Large intestine (tissue), 3 donors: ENCODE data around the gene GRID1. TPM values are rescaled to one million over a fixed set of nuclear protein-coding genes. Genes with fewer than 3 reads are reported as not detected.
"Not testable (repeated sequence)": the region's sequence is repeated elsewhere in the genome, so short reads cannot be mapped to it uniquely, and the experiment has no call there.

Experiments used
- DNase-seq, 2 donors: peaks; one replicate each; pipeline versions ENCODE4 v3.0.0 to v3.0.0-alpha.2; 2013
- H3K27ac ChIP-seq: one replicate; pipeline ENCODE4 v1.5.1; 2013; ENCODE audit warnings: low read length
- H3K27me3 ChIP-seq: 2 replicates; pipeline ENCODE4 v1.6.1; 2013; ENCODE audit warnings: low read length; ENCODE audit not compliant: control insufficient read depth, insufficient read depth
- H3K36me3 ChIP-seq: 2 replicates; pipeline ENCODE4 v1.6.1; 2013; ENCODE audit warnings: low read length; ENCODE audit not compliant: control insufficient read depth, insufficient read depth
- H3K4me1 ChIP-seq: one replicate; pipeline ENCODE4 v1.6.1; 2013; ENCODE audit warnings: low read length; ENCODE audit not compliant: control insufficient read depth, insufficient read depth
- H3K4me3 ChIP-seq: one replicate; pipeline ENCODE4 v1.5.1; 2013; ENCODE audit warnings: low read length
- H3K9me3 ChIP-seq: one replicate; pipeline ENCODE4 v1.6.1; 2013; ENCODE audit warnings: mild to moderate bottlenecking, low read depth, low read length, moderate library complexity; ENCODE audit not compliant: control insufficient read depth
- WGBS: methylation state at CpG from one replicate; pipeline ENCODE4 v1.1.5; 2013; ENCODE audit warnings: low lambda C conversion rate; ENCODE audit not compliant: insufficient coverage; 5-methylcytosine and 5-hydroxymethylcytosine counted together
- polyA plus RNA-seq: library from polyadenylated mRNA; unstranded; fragments of 120-200 nt; gene quantifications from one replicate; pipeline ENCODE4 v1.2.1, GENCODE V29; 2013

Gene GRID1
- polyA plus RNA-seq, 1 donor: 1.7 TPM

DNA sequence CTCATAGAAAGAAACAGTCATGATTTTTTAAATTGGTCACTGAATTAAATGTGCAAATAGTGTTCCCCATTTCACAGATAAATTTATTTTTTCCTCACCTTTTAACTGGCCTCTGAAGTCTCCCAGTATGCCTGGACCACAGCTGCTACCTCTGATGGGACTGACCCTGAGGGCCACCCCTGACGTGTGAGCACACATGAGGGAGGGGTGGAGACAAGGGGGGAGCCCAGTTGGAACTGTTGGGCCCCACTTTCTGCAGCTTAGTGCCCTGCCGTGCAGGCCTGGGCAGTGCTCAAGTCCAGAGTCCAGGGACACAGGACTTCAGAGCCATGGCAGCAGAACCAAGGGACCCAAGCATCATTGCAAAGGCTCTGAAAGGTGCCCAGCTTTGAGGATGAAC is 243.9 kb downstream of the GRID1 start:
- WGBS: no CpG with 5 or more reads among the region's 2 CpGs
- no peaks in the 10 kb centered on the region for H3K4me1 ChIP-seq
- peaks cover 2% of the 10 kb centered on the region for H3K27me3 ChIP-seq
- H3K4me3 ChIP-seq: no peak overlapping the region
- DNase-seq: no peak
- no peaks in the 10 kb centered on the region for H3K9me3 ChIP-seq
- H3K27ac ChIP-seq: no peak overlapping the region
- H3K36me3 ChIP-seq: no peaks in the 10 kb centered on the region

DNA sequence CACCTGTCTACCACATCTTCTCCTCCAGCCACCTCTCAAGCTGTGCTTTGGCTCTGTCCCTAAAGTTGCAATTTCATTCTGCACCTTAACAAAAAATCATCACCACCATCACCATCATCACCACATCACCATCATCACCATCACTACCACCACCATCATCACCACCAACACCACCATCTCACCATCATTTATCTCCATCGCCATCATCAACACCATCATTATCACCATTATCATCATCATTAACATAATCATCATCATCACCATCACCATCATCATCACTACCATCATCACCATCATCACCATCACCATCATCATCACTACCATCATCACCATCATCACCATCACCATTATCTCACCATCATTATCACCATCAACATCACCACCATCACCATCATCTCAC is 245.4 kb downstream of the GRID1 start:
- Histone ChIP-seq H3K27me3 (no peaks in the 10 kb centered on the region), H3K27ac (no peak overlapping the region), H3K4me1 (no peaks in the 10 kb centered on the region), H3K4me3 (no peak overlapping the region), H3K36me3 (no peaks in the 10 kb centered on the region), H3K9me3 (peaks cover 4% of the 10 kb centered on the region)
- DNase-seq: no peak
- 89% methylated on average over 1 of the region's 1 CpG for WGBS

DNA sequence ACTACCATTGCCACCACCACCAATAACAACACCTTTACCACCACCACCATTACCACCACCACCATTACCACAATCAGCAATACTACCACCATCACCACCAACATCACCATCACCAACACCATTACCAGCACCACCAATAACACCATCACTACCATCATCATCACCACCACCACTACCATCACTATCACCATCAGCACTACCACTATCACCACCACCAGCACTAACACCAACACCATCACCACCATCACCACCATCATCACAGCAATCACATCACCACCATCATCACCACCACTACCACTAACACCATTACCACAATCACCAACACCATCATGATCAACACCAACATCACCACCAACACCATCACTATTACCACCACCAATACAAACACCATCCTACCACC is 249.5 kb downstream of the GRID1 start:
- no peaks in the 10 kb centered on the region for H3K36me3 ChIP-seq
- no peak overlapping the region for H3K4me3 ChIP-seq
- DNase-seq: no peak
- H3K27ac ChIP-seq: no peak overlapping the region
- H3K27me3 ChIP-seq: no peaks in the 10 kb centered on the region
- H3K4me1 ChIP-seq: no peaks in the 10 kb centered on the region
- H3K9me3 ChIP-seq: peaks cover 4% of the 10 kb centered on the region

DNA sequence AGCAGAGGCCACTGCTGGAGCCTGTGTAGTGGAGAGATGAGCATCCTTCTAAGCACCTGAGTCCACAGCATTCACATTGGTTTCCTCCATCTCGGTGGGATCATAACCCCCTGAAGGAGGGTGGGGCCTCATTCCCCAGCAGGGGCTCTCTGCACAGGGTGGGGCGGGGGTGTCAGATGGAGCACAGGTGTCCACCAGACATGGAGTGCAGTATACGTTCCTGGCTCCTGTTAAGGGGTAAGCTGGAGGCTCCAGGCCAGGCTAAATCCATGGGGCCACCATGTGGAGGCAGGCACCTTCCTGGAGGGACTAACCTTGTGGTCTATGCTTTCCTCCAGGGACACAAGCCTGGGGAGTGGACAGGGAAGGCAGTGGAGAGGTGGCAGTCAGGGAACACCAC is 252.6 kb downstream of the GRID1 start:
- H3K4me1 ChIP-seq: no peaks in the 10 kb centered on the region
- no CpG with 5 or more reads among the region's 3 CpGs for WGBS
- H3K4me3 ChIP-seq: no peak overlapping the region
- DNase-seq: no peak
- no peaks in the 10 kb centered on the region for H3K36me3 ChIP-seq
- H3K27ac ChIP-seq: no peak overlapping the region
- H3K27me3 ChIP-seq: no peaks in the 10 kb centered on the region
- peaks cover 4% of the 10 kb centered on the region for H3K9me3 ChIP-seq

DNA sequence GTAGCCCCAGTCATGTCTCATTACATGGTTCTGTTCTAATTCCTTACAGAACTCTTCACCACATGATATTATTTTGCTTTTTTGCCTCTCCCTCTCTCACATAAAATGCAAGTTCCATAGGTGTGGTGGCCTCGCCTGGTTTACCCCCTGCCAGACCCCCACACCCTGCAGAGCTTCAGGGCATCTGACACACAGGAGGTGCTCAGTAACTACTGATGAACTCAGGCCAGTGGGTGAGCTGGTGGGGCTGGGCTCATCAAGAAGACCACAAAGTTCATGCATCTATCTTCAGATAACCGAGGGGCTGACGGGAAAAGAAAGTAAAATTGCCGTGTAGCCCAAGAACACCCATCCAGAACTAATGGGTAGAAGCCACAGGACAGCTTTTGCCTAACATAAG is 253.1 kb downstream of the GRID1 start:
- Histone ChIP-seq H3K4me1 (no peaks in the 10 kb centered on the region), H3K27me3 (no peaks in the 10 kb centered on the region), H3K4me3 (no peak overlapping the region), H3K27ac (no peak overlapping the region), H3K36me3 (no peaks in the 10 kb centered on the region), H3K9me3 (peaks cover 4% of the 10 kb centered on the region)
- DNase-seq: no peak
- WGBS: no CpG with 5 or more reads among the region's 4 CpGs

DNA sequence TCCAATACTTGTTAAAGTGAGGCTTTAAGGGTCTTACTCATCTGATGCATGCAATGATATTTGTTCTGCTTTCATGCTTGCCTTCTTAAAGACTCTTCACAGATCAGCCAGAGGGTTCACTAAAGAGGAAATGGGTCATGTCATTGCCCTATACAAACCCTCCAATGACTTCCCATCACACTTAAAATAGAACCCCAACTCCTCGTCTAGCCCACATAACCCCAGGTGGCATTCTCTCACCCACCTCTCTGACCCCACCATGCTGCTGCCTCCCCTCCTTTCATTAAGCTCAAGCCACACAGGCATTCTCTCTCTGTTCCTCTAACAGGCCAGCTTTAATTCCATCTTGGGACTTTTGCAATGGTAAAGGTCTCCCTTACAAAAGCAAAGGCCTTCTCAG is 253.6 kb downstream of the GRID1 start:
- H3K4me1 ChIP-seq: no peaks in the 10 kb centered on the region
- WGBS: no CpG with 5 or more reads among the region's 1 CpG
- peaks cover 4% of the 10 kb centered on the region for H3K9me3 ChIP-seq
- no peak overlapping the region for H3K4me3 ChIP-seq
- H3K27me3 ChIP-seq: no peaks in the 10 kb centered on the region
- no peak overlapping the region for H3K27ac ChIP-seq
- DNase-seq: no peak
- no peaks in the 10 kb centered on the region for H3K36me3 ChIP-seq

DNA sequence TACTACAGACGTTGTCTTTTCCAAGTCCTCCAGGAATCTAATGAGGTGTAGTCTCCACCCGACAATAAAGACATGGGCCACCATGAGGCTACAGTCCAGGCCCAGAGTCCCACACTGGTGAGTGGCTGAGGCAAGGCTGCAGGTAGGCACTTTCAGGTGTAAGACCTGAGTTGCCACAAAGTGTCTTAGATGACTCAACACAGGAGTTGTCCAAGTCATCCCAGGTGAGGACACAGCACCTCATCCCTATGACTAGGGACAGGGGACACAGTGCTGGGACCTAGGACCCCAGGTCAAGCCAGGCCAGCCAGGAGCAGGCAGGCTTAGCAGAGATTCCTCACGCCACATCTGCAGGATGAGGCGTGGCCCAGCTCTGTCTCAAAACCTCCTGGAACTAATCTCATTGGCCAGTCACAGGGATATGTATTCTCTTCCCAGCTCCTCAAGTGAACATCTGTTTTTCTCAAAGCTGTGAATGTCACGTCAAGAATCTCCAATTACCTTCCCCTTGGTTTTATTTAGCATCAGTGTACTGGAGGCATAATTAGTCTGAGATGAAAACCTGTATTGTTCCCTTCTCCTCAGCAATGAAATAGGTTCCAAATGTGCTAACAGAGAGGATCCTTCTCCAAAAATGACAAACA is 254.6 kb downstream of the GRID1 start:
- Histone ChIP-seq H3K4me1 (no peaks in the 10 kb centered on the region), H3K27me3 (no peaks in the 10 kb centered on the region), H3K27ac (no peak overlapping the region), H3K9me3 (peaks cover under 1% of the 10 kb centered on the region), H3K36me3 (no peaks in the 10 kb centered on the region), H3K4me3 (no peak overlapping the region)
- DNase-seq: no peak
- WGBS: no CpG with 5 or more reads among the region's 5 CpGs

DNA sequence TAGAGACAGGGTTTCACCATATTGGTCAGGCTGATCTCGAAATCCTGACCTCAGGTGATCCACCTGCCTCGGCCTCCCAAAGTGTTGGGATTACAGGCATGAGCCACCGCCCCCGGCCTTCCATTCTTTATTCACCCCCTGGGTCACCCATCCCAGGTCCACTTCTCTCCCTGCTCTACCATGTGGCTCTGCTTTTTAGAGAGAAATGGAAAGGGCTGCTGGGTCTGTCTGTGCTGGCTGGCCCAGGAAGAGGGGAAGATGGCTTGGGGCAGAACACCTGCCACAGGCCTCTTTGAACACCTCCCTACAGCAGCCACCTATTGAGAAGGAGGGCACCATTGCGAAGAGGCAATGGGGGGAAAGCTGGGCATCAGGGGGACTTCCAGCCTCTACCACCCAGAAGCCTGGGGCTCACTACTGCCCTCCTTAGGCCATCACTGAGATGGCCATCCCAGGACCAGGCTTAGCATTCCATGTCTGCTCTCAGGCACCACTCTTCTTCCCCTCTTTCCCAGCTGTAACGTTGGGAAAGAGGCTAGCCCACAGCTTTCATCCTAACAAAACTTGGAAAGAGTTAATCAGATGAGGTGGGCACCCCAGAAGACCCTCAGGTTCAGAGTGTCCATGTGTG is 256.3 kb downstream of the GRID1 start:
- Histone ChIP-seq H3K36me3 (no peaks in the 10 kb centered on the region), H3K9me3 (no peaks in the 10 kb centered on the region), H3K27me3 (no peaks in the 10 kb centered on the region), H3K4me1 (no peaks in the 10 kb centered on the region), H3K4me3 (no peak overlapping the region), H3K27ac (no peak overlapping the region)
- no peak for DNase-seq
- WGBS: 100% methylated on average over 1 of the region's 6 CpGs

DNA sequence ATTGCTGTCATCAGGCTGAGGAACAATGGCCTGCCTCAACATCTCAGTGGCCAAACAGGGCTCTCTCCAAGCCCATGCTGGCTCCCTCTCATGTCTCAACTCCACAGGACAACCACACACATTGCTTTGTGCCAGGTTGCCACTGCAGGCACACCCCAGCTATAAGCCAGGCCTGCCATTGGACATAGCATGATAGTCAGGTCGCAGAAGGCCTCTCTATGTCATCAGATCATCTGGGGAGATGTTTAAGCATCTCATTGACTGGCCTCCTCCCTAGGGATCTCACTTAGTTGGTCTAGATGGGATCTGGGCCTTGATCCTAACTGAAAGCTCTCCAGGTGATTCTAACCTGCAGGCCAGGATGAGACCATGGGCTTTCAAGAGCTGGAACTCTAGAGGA is 257.2 kb downstream of the GRID1 start:
- no CpG with 5 or more reads among the region's 1 CpG for WGBS
- Histone ChIP-seq H3K4me1 (no peaks in the 10 kb centered on the region), H3K36me3 (no peaks in the 10 kb centered on the region), H3K27me3 (no peaks in the 10 kb centered on the region), H3K9me3 (no peaks in the 10 kb centered on the region), H3K4me3 (no peak overlapping the region), H3K27ac (no peak overlapping the region)
- DNase-seq: no peak

DNA sequence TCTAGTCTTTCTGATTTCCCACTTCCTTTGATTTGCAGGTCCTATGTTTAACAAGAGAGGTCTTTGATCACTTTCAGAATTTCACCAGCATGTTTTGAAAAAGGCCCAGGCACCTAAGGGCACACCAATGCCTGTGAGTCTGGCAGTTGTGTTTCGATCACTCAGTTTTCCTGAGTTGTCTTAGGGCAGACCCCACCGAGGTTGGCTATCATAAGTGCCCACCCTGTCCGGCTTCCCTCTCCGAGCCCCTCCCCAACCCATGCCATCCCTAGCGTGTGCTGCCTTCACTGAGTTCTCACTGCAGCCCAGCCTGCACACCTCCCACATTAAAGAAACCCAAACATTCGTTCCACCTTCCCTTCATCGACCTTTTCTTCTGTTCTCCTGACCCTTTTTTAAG is 257.9 kb downstream of the GRID1 start:
- 77% methylated on average over 5 of the region's 7 CpGs for WGBS
- no peak overlapping the region for H3K27ac ChIP-seq
- no peaks in the 10 kb centered on the region for H3K27me3 ChIP-seq
- H3K36me3 ChIP-seq: no peaks in the 10 kb centered on the region
- no peak for DNase-seq
- H3K4me3 ChIP-seq: no peak overlapping the region
- H3K9me3 ChIP-seq: no peaks in the 10 kb centered on the region
- no peaks in the 10 kb centered on the region for H3K4me1 ChIP-seq

DNA sequence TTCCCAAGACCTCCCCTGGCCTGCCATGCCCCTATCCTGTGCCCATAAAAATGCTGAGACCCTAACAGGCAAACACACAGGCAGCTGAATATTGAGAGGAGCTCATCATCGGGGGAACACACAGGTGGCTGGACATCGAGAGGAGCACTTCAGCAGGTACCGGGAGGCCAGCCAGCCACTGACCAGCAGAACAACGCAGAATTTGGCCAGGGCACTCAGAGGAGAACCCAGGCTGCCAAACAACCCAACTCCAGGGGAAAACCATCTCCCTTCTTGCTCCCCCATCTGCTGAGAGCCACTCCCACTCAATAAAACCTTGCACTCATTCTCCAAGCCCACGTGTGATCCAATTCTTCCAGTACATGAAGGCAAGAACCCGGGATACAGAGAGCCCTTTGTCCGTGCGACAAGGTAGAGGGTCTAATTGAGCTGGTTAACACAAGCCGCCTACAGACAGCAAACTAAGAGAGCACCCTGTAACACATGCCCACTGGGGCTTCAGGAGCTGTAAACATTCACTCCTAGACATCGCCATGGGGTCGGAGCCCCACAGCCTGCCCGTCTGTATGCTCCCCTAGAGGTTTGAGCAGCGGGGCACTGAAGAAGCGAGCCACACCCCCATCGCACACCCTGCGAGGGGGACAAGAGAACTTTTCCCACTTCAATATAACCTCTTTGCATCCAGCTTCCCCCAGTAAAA is 258.8 kb downstream of the GRID1 start:
- not testable (repeated sequence) for H3K27me3 ChIP-seq, H3K4me3 ChIP-seq, H3K9me3 ChIP-seq, H3K36me3 ChIP-seq, H3K4me1 ChIP-seq, DNase-seq, H3K27ac ChIP-seq
- WGBS: no CpG with 5 or more reads among the region's 16 CpGs
